Epithelial cell of esophagus (primary cell): ENCODE results near the gene PCDH1.

Experiments
- DNase-seq: peaks from one replicate; pipeline ENCODE4 v3.0.0; 2010; ENCODE audit warnings: low read depth
- H3K4me3 ChIP-seq: 2 replicates; pipeline ENCODE4 v1.5.1; 2011; ENCODE audit warnings: mild to moderate bottlenecking, low read length, control low read depth
- TF ChIP-seq, protein P1 (sequence below): IDR thresholded peaks from 2 replicates; pipeline ENCODE4 v1.5.1; 2011; ENCODE audit warnings: low read depth, mild to moderate bottlenecking, low read length, control low read depth, inconsistent platforms; ENCODE audit not compliant: insufficient read depth; ENCODE audit errors: missing control alignments

PCDH1 gene

DNA sequence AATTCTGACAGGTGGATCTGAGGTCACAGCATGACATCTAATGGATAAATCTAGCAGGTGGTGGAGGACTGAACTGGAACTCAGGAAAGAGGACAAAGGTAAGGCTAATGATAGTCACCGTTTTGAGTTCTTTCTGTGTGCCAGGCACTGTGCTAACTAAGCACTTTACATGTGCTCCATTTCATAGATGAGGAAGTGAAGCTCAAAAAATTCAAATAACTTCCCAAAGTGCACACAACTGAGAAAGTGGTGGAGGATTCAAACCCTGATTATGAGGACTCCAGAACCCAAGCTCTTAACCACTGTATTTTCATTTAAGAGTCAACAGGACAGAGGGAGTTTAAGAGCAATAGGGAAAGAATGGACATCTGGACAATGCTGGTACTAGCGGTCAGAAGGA lies 38.3 kb upstream of the PCDH1 start:
- DNase-seq, result no peak
- TF ChIP-seq, protein P1, sequence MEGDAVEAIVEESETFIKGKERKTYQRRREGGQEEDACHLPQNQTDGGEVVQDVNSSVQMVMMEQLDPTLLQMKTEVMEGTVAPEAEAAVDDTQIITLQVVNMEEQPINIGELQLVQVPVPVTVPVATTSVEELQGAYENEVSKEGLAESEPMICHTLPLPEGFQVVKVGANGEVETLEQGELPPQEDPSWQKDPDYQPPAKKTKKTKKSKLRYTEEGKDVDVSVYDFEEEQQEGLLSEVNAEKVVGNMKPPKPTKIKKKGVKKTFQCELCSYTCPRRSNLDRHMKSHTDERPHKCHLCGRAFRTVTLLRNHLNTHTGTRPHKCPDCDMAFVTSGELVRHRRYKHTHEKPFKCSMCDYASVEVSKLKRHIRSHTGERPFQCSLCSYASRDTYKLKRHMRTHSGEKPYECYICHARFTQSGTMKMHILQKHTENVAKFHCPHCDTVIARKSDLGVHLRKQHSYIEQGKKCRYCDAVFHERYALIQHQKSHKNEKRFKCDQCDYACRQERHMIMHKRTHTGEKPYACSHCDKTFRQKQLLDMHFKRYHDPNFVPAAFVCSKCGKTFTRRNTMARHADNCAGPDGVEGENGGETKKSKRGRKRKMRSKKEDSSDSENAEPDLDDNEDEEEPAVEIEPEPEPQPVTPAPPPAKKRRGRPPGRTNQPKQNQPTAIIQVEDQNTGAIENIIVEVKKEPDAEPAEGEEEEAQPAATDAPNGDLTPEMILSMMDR, result no peak
- no peak overlapping the region for H3K4me3 ChIP-seq

GRCh38 chr5:141915881-141916336 lies 37.7 kb upstream of the PCDH1 start:
- TF ChIP-seq, protein P1, result no peak
- DNase-seq, result peak; percentile 12
- H3K4me3 ChIP-seq, result no peak overlapping the region

- TF ChIP-seq, protein P1, result no peak
- no peak overlapping the region for H3K4me3 ChIP-seq
- DNase-seq, result no peak
Measured at GRCh38 chr5:141914797-141915196, 36.6 kb upstream of the PCDH1 start.

GRCh38 chr5:141914199-141914743 lies 36.1 kb upstream of the PCDH1 start:
- TF ChIP-seq, protein P1, result no peak
- DNase-seq, result no peak
- no peak overlapping the region for H3K4me3 ChIP-seq

- TF ChIP-seq, protein P1, result no peak
- H3K4me3 ChIP-seq, result no peak overlapping the region
- DNase-seq, result no peak
Measured at GRCh38 chr5:141913560-141914198, 35.5 kb upstream of the PCDH1 start.

GRCh38 chr5:141910271-141910673 lies 32.1 kb upstream of the PCDH1 start:
- peak; percentile 66 for DNase-seq
- H3K4me3 ChIP-seq, result no peak overlapping the region
- TF ChIP-seq, protein P1, result no peak

- no peak overlapping the region for H3K4me3 ChIP-seq
- no peak for DNase-seq
- TF ChIP-seq, protein P1, result no peak
Measured at GRCh38 chr5:141909212-141909611, 31.0 kb upstream of the PCDH1 start.
